Gastrocnemius medialis (tissue), 4 donors: ENCODE data around the gene HOXB5. TPM values are rescaled to one million over a fixed set of nuclear protein-coding genes. Genes with fewer than 3 reads are reported as not detected.

Experiments used
- ATAC-seq, 2 donors: fragments of 150-250 bp; one replicate each; pipeline ENCODE4 v1.9.1; 2016
- DNase-seq, 2 donors: peaks; one replicate each; pipeline ENCODE4 v3.0.0-alpha.2; 2019
- H3K27ac ChIP-seq, 4 donors: fragments of 200-600 bp; sonication (generic); 1 replicate in 1 of 4; 2 replicates in 3 of 4; pipeline ENCODE4 v1.5.1; 2016 to 2018; ENCODE audit warnings: mild to moderate bottlenecking in 2 of 4, moderate library complexity in 1 of 4
- H3K27me3 ChIP-seq, 3 donors: fragments of 200-600 bp; sonication (generic) in 2 of 3; 1 replicate in 1 of 3; 2 replicates in 2 of 3; pipeline versions ENCODE4 v1.5.1 to v1.6.0; 2016 to 2019; ENCODE audit warnings: mild to moderate bottlenecking in 1 of 3, moderate library complexity in 1 of 3
- H3K36me3 ChIP-seq, 2 donors: fragments of 200-600 bp; sonication (generic) in 1 of 2; one replicate each; pipeline ENCODE4 v1.5.1; 2017 to 2018
- H3K4me1 ChIP-seq, 2 donors: fragments of 200-600 bp; sonication (generic) in 1 of 2; one replicate each; pipeline ENCODE4 v1.5.1; 2016 to 2017; ENCODE audit warnings: mild to moderate bottlenecking in 2 of 2
- H3K4me3 ChIP-seq, 4 donors: fragments of 200-600 bp; sonication (generic) in 3 of 4; 1 replicate in 1 of 4; 2 replicates in 3 of 4; pipeline ENCODE4 v1.5.1; 2016 to 2019; ENCODE audit warnings: mild to moderate bottlenecking in 2 of 4
- H3K9me3 ChIP-seq, 3 donors: fragments of 200-600 bp; sonication (generic) in 2 of 3; 1 replicate in 1 of 3; 2 replicates in 2 of 3; pipeline ENCODE4 v1.5.1; 2016 to 2019
- CTCF ChIP-seq, 5 experiments: fragments of 450-650 bp in 3 of 5; fragments of 200-600 bp in 2 of 5; sonication (generic) in 2 of 5; IDR thresholded peaks in 4 of 5; conservative IDR thresholded peaks in 1 of 5; 1 replicate in 4 of 5; 2 replicates in 1 of 5; pipeline ENCODE4 v1.5.1; 2016 to 2019; ENCODE audit warnings: antibody characterized with exemption in 5 of 5, mild to moderate bottlenecking in 3 of 5, moderate library complexity in 3 of 5
- POLR2A ChIP-seq, 2 donors: fragments of 450-650 bp; IDR thresholded peaks; one replicate each; pipeline ENCODE4 v1.6.1; 2017; ENCODE audit warnings: antibody characterized with exemption in 2 of 2, mild to moderate bottlenecking in 2 of 2, moderate library complexity in 2 of 2
- in situ Hi-C, 4 donors: fragments of 200-750 bp; cut with MboI; loops; one replicate each; pipeline versions ENCODE4 v1.15.0 to v1.8.0; 2017; ENCODE audit warnings: low sequenced_read_pairs in 4 of 4
- intact Hi-C: fragments of 100-400 bp; cut with DNase I; formaldehyde crosslinking; loops from one replicate; pipeline ENCODE4 v1.15.1; 2023; ENCODE audit warnings: low total_unique reads
- total RNA-seq, 4 donors: library from RNA; depleted of rRNA; stranded (reverse); fragments of >200 nt; gene quantifications; one replicate each; pipeline versions ENCODE4 v1.1.0 to v1.2.3, GENCODE V29; 2016

HOXB5 gene
- total RNA-seq, 4 donors from 2014 or later, result not detected

GRCh38 chr17:48545022-48545375, 48.6 kb downstream of the HOXB5 start, which contains the start of gene HOXB2:
HOXB2 (minus strand) TSS chr17:48545109; CDS start chr17:48544911, 198 bp downstream.
- in situ Hi-C loops (no loop called here), intact Hi-C loops (no loop called here)
- DNase-seq (no peak), ATAC-seq (no peak)
- no peak for TF ChIP-seq POLR2A (IDR thresholded peaks at IDR 0.05)
- no peak for TF ChIP-seq CTCF (IDR thresholded peaks at IDR 0.05 in 4 of 5, conservative IDR thresholded peaks at IDR 0.05 in 1 of 5)
- peaks cover 10 to 40% of the 10 kb centered on the region in 2 donors for H3K4me1 ChIP-seq
- H3K27ac ChIP-seq, result peak within 1 kb of the TSS; percentile 80 to 94 (median 85)
- peaks cover 16 to 38% (median 20%) of the 10 kb centered on the region in 3 donors for H3K27me3 ChIP-seq
- H3K4me3 ChIP-seq, result peak within 1 kb of the TSS; percentile 59 to 76 (median 68)
- no peaks in the 10 kb centered on the region for H3K9me3 ChIP-seq
- H3K36me3 ChIP-seq, result no peaks in the 10 kb centered on the region

GRCh38 chr17:48544349-48545021, 49.1 kb downstream of the HOXB5 start:
- ATAC-seq, result no peak
- Histone ChIP-seq H3K4me3 (peak overlapping the region; percentile 59 to 76 (median 68)), H3K36me3 (no peaks in the 10 kb centered on the region), H3K27me3 (peaks cover 16 to 38% (median 20%) of the 10 kb centered on the region in 3 donors), H3K9me3 (no peaks in the 10 kb centered on the region), H3K4me1 (peaks cover 10 to 40% of the 10 kb centered on the region in 2 donors), H3K27ac (peak overlapping the region; percentile 80 to 94 (median 85))
- TF ChIP-seq CTCF (IDR thresholded peaks at IDR 0.05 in 4 of 5, conservative IDR thresholded peaks at IDR 0.05 in 1 of 5) (no peak), POLR2A (IDR thresholded peaks at IDR 0.05) (peak; percentile 5 to 14)
- in situ Hi-C loops (no loop called here), intact Hi-C loops (no loop called here)
- DNase-seq, result peak; percentile 17 to 36

GRCh38 chr17:48543854-48544348, 49.7 kb downstream of the HOXB5 start:
- Histone ChIP-seq H3K27ac (peak overlapping the region; percentile 80 to 94 (median 85)), H3K27me3 (peaks cover 16 to 38% (median 20%) of the 10 kb centered on the region in 3 donors), H3K9me3 (no peaks in the 10 kb centered on the region), H3K4me3 (peak overlapping the region; percentile 59 to 76 (median 68)), H3K4me1 (peaks cover 10 to 40% of the 10 kb centered on the region in 2 donors), H3K36me3 (no peaks in the 10 kb centered on the region)
- DNase-seq, result no peak
- in situ Hi-C loops, result no loop called here
- peak; percentile 21 to 22 for ATAC-seq
- intact Hi-C loops, result loop anchor here (2.0 kb wide), 1 partner anchor 35 kb away; the partner anchor contains the start of gene HOXB4
- no peak for TF ChIP-seq CTCF (IDR thresholded peaks at IDR 0.05 in 4 of 5, conservative IDR thresholded peaks at IDR 0.05 in 1 of 5)
- TF ChIP-seq POLR2A (IDR thresholded peaks at IDR 0.05), result no peak

- TF ChIP-seq POLR2A (IDR thresholded peaks at IDR 0.05) (peak; percentile 17 to 33), CTCF (IDR thresholded peaks at IDR 0.05 in 4 of 5, conservative IDR thresholded peaks at IDR 0.05 in 1 of 5) (peak; percentile 7 to 50 (median 33))
- H3K27me3 ChIP-seq, result peaks cover 16 to 33% (median 20%) of the 10 kb centered on the region in 3 donors
- intact Hi-C loops, result loop anchor here (2.0 kb wide), 1 partner anchor 36 kb away; the partner anchor contains the start of gene HOXB4
- H3K4me3 ChIP-seq, result peak overlapping the region; percentile 59 to 76 (median 68)
- peak in 1 of 2 donors; percentile 31 for DNase-seq
- H3K9me3 ChIP-seq, result no peaks in the 10 kb centered on the region
- no peaks in the 10 kb centered on the region for H3K36me3 ChIP-seq
- peak overlapping the region; percentile 80 to 94 (median 85) for H3K27ac ChIP-seq
- H3K4me1 ChIP-seq, result peaks cover 10 to 40% of the 10 kb centered on the region in 2 donors
- ATAC-seq, result peak; percentile 54 to 62
- in situ Hi-C loops, result no loop called here
These were observed 50.3 kb downstream of the HOXB5 start for GRCh38 chr17:48543107-48543853.
